HG02678 (cell line): Measurements from ENCODE around the gene MORN1.

ENCODE experiments used
- ATAC-seq: cut with Tn5 transposase; IDR thresholded peaks from one replicate; pipeline ENCODE4 v1.9.1; 2021; ENCODE audit warnings: mild to moderate bottlenecking, moderate library complexity; ENCODE audit not compliant: unreplicated experiment

MORN1 gene

GRCh38 chr1:2324553-2325366, 66.6 kb downstream of the MORN1 start:
- no peak for ATAC-seq

- ATAC-seq, result no peak
Observed at GRCh38 chr1:2323451-2323974, 67.8 kb downstream of the MORN1 start.

GRCh38 chr1:2322581-2323211, 68.7 kb downstream of the MORN1 start:
- no peak for ATAC-seq

- ATAC-seq, result no peak
Observed at GRCh38 chr1:2322065-2322571, 69.2 kb downstream of the MORN1 start.

GRCh38 chr1:2320760-2321667, 70.3 kb downstream of the MORN1 start:
- ATAC-seq, result no peak

GRCh38 chr1:2320006-2320405, 71.3 kb downstream of the MORN1 start:
- no peak for ATAC-seq

GRCh38 chr1:2319291-2319690, 72.1 kb downstream of the MORN1 start:
- ATAC-seq, result no peak

- no peak for ATAC-seq
Observed at GRCh38 chr1:2318314-2319278, 72.8 kb downstream of the MORN1 start.

- ATAC-seq, result no peak
Observed at GRCh38 chr1:2317230-2318065, 73.9 kb downstream of the MORN1 start.

- ATAC-seq, result no peak
Observed at GRCh38 chr1:2316451-2316961, 74.8 kb downstream of the MORN1 start.

- no peak for ATAC-seq
Observed at GRCh38 chr1:2315674-2316450, 75.5 kb downstream of the MORN1 start.

GRCh38 chr1:2314803-2315673, 76.3 kb downstream of the MORN1 start:
- no peak for ATAC-seq

- no peak for ATAC-seq
Observed at GRCh38 chr1:2314273-2314802, 77.0 kb downstream of the MORN1 start.

- no peak for ATAC-seq
Observed at GRCh38 chr1:2313651-2314261, 77.6 kb downstream of the MORN1 start.

- ATAC-seq, result no peak
Observed at GRCh38 chr1:2312515-2313301, 78.6 kb downstream of the MORN1 start.

- no peak for ATAC-seq
Observed at GRCh38 chr1:2312160-2312514, 79.2 kb downstream of the MORN1 start.
